HCT116 (cell line): ENCODE data around the gene AK3.
"Not testable (repeated sequence)": the region's sequence is repeated elsewhere in the genome, so short reads cannot be mapped to it uniquely, and the experiment has no call there.

Experiments used
- CTCF ChIP-seq, 3 experiments: fragments of 200-600 bp in 1 of 3; sonication (generic) in 1 of 3; IDR thresholded peaks in 2 of 3; conservative IDR thresholded peaks in 1 of 3; 2 replicates each; pipeline ENCODE4 v1.5.1; 2012 to 2017; ENCODE audit warnings: low read depth in 2 of 3, low read length in 2 of 3, antibody characterized with exemption in 1 of 3, borderline replicate concordance in 1 of 3, control low read depth in 1 of 3, mild to moderate bottlenecking in 1 of 3, mixed read lengths in 1 of 3, mixed run types in 1 of 3, moderate library complexity in 1 of 3; ENCODE audit not compliant: insufficient read depth in 1 of 3
- EZH2phosphoT487 ChIP-seq: fragments of 200-600 bp; IDR thresholded peaks from 2 replicates; pipeline ENCODE4 v1.6.1; 2018; ENCODE audit warnings: antibody characterized with exemption, borderline replicate concordance

GRCh38 chr9:4660665-4661064, 80.3 kb downstream of the AK3 start:
- TF ChIP-seq EZH2phosphoT487; CTCF (IDR thresholded peaks at IDR 0.05 in 2 of 3, conservative IDR thresholded peaks at IDR 0.05 in 1 of 3; ENCODE audit: borderline replicate concordance in 1 of 3, insufficient read depth in 1 of 3, low read depth in 2 of 3, low read length in 2 of 3): not testable (repeated sequence)
